G401.6 (cell line): ENCODE measurements around the gene GAGE12D.
"Not testable (repeated sequence)": the region's sequence is repeated elsewhere in the genome, so short reads cannot be mapped to it uniquely, and the experiment has no call there.

ENCODE experiments used
- FAIRE-seq: peaks from 2 replicates; lab custom pipeline; 2012; peaks lifted over from hg19 to GRCh38; lab: Jason Lieb, UNC

The GAGE12D gene

GRCh38 chrX:49541433-49541832 lies at the start of gene GAGE12D:
TSS of gene GAGE12D (plus strand) at chrX:49541733. CDS start at chrX:49542888, 1,155 bp downstream.
- FAIRE-seq, result not testable (repeated sequence)

- FAIRE-seq, result not testable (repeated sequence)
Measured at GRCh38 chrX:49531877-49532276, 9.7 kb upstream of the GAGE12D start, which contains the start of gene GAGE12C. TSS of gene GAGE12C (plus strand) at chrX:49532177. CDS start at chrX:49533332, 1,155 bp downstream.

GRCh38 chrX:49550989-49551388 lies 9.5 kb downstream of the GAGE12D start, which contains the start of gene GAGE12E:
TSS of gene GAGE12E (plus strand) at chrX:49551289. CDS start at chrX:49552444, 1,155 bp downstream.
- FAIRE-seq, result not testable (repeated sequence)

GRCh38 chrX:49560542-49560941 lies 19.0 kb downstream of the GAGE12D start, which contains the start of gene GAGE12F:
TSS of gene GAGE12F (plus strand) at chrX:49560842. CDS start at chrX:49561997, 1,155 bp downstream.
- FAIRE-seq, result not testable (repeated sequence)

GRCh38 chrX:49568728-49569127 lies 27.2 kb downstream of the GAGE12D start:
- FAIRE-seq, result not testable (repeated sequence)

- not testable (repeated sequence) for FAIRE-seq
Measured at GRCh38 chrX:49569152-49569551, 27.6 kb downstream of the GAGE12D start.

- not testable (repeated sequence) for FAIRE-seq
Measured at GRCh38 chrX:49570100-49570499, 28.6 kb downstream of the GAGE12D start, which contains the start of gene GAGE12G. TSS of gene GAGE12G (plus strand) at chrX:49570400. CDS start at chrX:49571555, 1,155 bp downstream.

- FAIRE-seq, result not testable (repeated sequence)
Measured at GRCh38 chrX:49579649-49580048, 38.1 kb downstream of the GAGE12D start, which contains the start of gene GAGE12H. TSS of gene GAGE12H (plus strand) at chrX:49579949. CDS start at chrX:49581104, 1,155 bp downstream.

GRCh38 chrX:49589196-49589595 lies 47.7 kb downstream of the GAGE12D start, which contains the start of gene GAGE2A:
TSS of gene GAGE2A (plus strand) at chrX:49589496. CDS start at chrX:49590651, 1,155 bp downstream.
- not testable (repeated sequence) for FAIRE-seq

- not testable (repeated sequence) for FAIRE-seq
Measured at GRCh38 chrX:49589769-49590478, 48.4 kb downstream of the GAGE12D start.

GRCh38 chrX:49590488-49590887 lies 49.0 kb downstream of the GAGE12D start:
- not testable (repeated sequence) for FAIRE-seq
